ENCODE results near the gene PASK. TPM values are rescaled to one million over a fixed set of nuclear protein-coding genes. Genes with fewer than 3 reads are reported as not detected.

PASK gene
- total RNA-seq, 1 experiment from 2014 or later: 45.8 TPM

GRCh38 chr2:241067501-241068135 lies 81.7 kb downstream of the PASK start:
- Histone ChIP-seq H3K36me3 (ENCODE audit: control insufficient read depth in 1 of 2, insufficient read depth in 2 of 2, low read length in 2 of 2) (no peaks in the 10 kb centered on the region), H4K20me1 (ENCODE audit: insufficient read depth) (no peaks in the 10 kb centered on the region), H3K4me1 (ENCODE audit: control insufficient read depth in 1 of 2, insufficient read depth in 2 of 2, low read length in 2 of 2) (peaks cover 3 to 11% of the 10 kb centered on the region in 2 experiments; a peak in 3 of 4 replicates), H3K79me2 (ENCODE audit: insufficient read depth, low read length) (no peaks in the 10 kb centered on the region), H3K4me2 (ENCODE audit: low read length) (no peak overlapping the region), H2AFZ (ENCODE audit: low read depth, low read length, poor library complexity, severe bottlenecking) (no peak overlapping the region), H3K9ac (ENCODE audit: low read length) (no peak overlapping the region), H3K27ac (ENCODE audit: low read depth, low read length) (no peak overlapping the region), H3K9me3 (ENCODE audit: control insufficient read depth in 1 of 2, insufficient read depth in 1 of 2, low read depth in 1 of 2, low read length in 2 of 2) (no peaks in the 10 kb centered on the region), H3K9me2 (ENCODE audit: insufficient read depth) (no peaks in the 10 kb centered on the region), H3K27me3 (ENCODE audit: insufficient read depth, low read length) (no peaks in the 10 kb centered on the region), H3K4me3 (replicated peaks in 1 of 2; ENCODE audit: low read depth in 1 of 2, low read length in 2 of 2) (no peak overlapping the region)
- no TSS peak for BruUV-seq (replicated peaks)
- RAD21 ChIA-PET (ENCODE audit: low non-redundant PET in 1 of 2, low total read pairs in 2 of 2, uncharacterized antibody in 2 of 2, unreplicated experiment in 2 of 2): no interaction called here
- intact Hi-C loops (cut with micrococcal nuclease): no loop called here
- DNase-seq (ENCODE audit: low read depth, low spot score) (no peak), ATAC-seq (no peak)
- POLR2A ChIA-PET: no interaction called here
- no peak for TF ChIP-seq RAD21 (IDR thresholded peaks at IDR 0.05; ENCODE audit: low read depth)
- TF ChIP-seq ZBTB33 (IDR thresholded peaks at IDR 0.05; ENCODE audit: extremely low read depth, insufficient replicate concordance, low read length): no peak
- CTCF ChIA-PET: interaction anchor here (1.2 kb wide), 1 partner anchor 11 kb away, joined by 6 read pairs; no protein-coding TSS in a partner anchor

GRCh38 chr2:241066893-241067341 lies 82.4 kb downstream of the PASK start:
- Histone ChIP-seq H3K79me2 (ENCODE audit: insufficient read depth, low read length) (no peaks in the 10 kb centered on the region), H3K9me2 (ENCODE audit: insufficient read depth) (no peaks in the 10 kb centered on the region), H3K27me3 (ENCODE audit: insufficient read depth, low read length) (no peaks in the 10 kb centered on the region), H3K9me3 (ENCODE audit: control insufficient read depth in 1 of 2, insufficient read depth in 1 of 2, low read depth in 1 of 2, low read length in 2 of 2) (no peaks in the 10 kb centered on the region), H3K27ac (ENCODE audit: low read depth, low read length) (no peak overlapping the region), H3K36me3 (ENCODE audit: control insufficient read depth in 1 of 2, insufficient read depth in 2 of 2, low read length in 2 of 2) (no peaks in the 10 kb centered on the region), H3K9ac (ENCODE audit: low read length) (no peak overlapping the region), H3K4me2 (ENCODE audit: low read length) (no peak overlapping the region), H3K4me1 (ENCODE audit: control insufficient read depth in 1 of 2, insufficient read depth in 2 of 2, low read length in 2 of 2) (peaks cover 3 to 11% of the 10 kb centered on the region in 2 experiments; a peak in 3 of 4 replicates), H4K20me1 (ENCODE audit: insufficient read depth) (no peaks in the 10 kb centered on the region), H3K4me3 (replicated peaks in 1 of 2; ENCODE audit: low read depth in 1 of 2, low read length in 2 of 2) (no peak overlapping the region), H2AFZ (ENCODE audit: low read depth, low read length, poor library complexity, severe bottlenecking) (no peak overlapping the region)
- no TSS peak for BruUV-seq (replicated peaks)
- ChIA-PET RAD21 (ENCODE audit: low non-redundant PET in 1 of 2, low total read pairs in 2 of 2, uncharacterized antibody in 2 of 2, unreplicated experiment in 2 of 2) (no interaction called here), CTCF (no interaction called here), POLR2A (no interaction called here)
- ATAC-seq: no peak
- intact Hi-C loops (cut with micrococcal nuclease): no loop called here
- TF ChIP-seq ELF1 (IDR thresholded peaks at IDR 0.05; ENCODE audit: borderline replicate concordance, low read depth) (no peak), EGR1 (IDR thresholded peaks at IDR 0.05; ENCODE audit: low read depth) (no peak), REST (IDR thresholded peaks at IDR 0.05; ENCODE audit: low read depth) (peak; percentile 66), SP1 (IDR thresholded peaks at IDR 0.05; ENCODE audit: low read depth) (no peak), MAX (IDR thresholded peaks at IDR 0.05) (no peak), CEBPB (IDR thresholded peaks at IDR 0.05; ENCODE audit: low read depth) (no peak), SRF (IDR thresholded peaks at IDR 0.05; ENCODE audit: low read depth) (no peak), CTCF (IDR thresholded peaks at IDR 0.05 in 2 of 3, conservative IDR thresholded peaks at IDR 0.05 in 1 of 3; ENCODE audit: borderline replicate concordance in 1 of 3, insufficient read depth in 1 of 3, low read depth in 2 of 3, low read length in 2 of 3) (no peak)
- DNase-seq (ENCODE audit: low read depth, low spot score): no peak

All from HCT116 (cell line).